SK-N-SH treated with all-trans-retinoic acid at 6 μM for 48 hours (cell line): ENCODE results near the gene RBL1.

ENCODE experiments used
- ARNTL ChIP-seq: fragments of 450-650 bp; formaldehyde crosslinking; IDR thresholded peaks from 2 replicates; pipeline ENCODE4 v1.5.0; 2020; ENCODE audit warnings: low read depth, mild to moderate bottlenecking, moderate library complexity, borderline replicate concordance
- BACH2 ChIP-seq: fragments of 250-450 bp; sonication (Bioruptor Pico); IDR thresholded peaks from 2 replicates; pipeline ENCODE4 v1.9.0; 2021; ENCODE audit warnings: mild to moderate bottlenecking, borderline replicate concordance
- CREB5 ChIP-seq: fragments of 250-450 bp; sonication (Bioruptor Pico); IDR thresholded peaks from 2 replicates; pipeline ENCODE4 v1.5.1; 2020; ENCODE audit warnings: low read depth, mild to moderate bottlenecking, moderate library complexity
- ISL1 ChIP-seq: fragments of 250-450 bp; sonication (Bioruptor Pico); IDR thresholded peaks from 2 replicates; pipeline ENCODE4 v2.1.2; 2022; ENCODE audit warnings: mild to moderate bottlenecking, moderate library complexity
- PATZ1 ChIP-seq: fragments of 250-450 bp; sonication (Bioruptor Pico); IDR thresholded peaks from 2 replicates; pipeline ENCODE4 v1.8.0; 2020; ENCODE audit warnings: mild to moderate bottlenecking, moderate library complexity, borderline replicate concordance
- PPARA ChIP-seq: fragments of 250-450 bp; sonication (Bioruptor Pico); IDR thresholded peaks from 2 replicates; pipeline ENCODE4 v1.5.0; 2020; ENCODE audit warnings: mild to moderate bottlenecking, borderline replicate concordance
- RARB ChIP-seq: fragments of 250-450 bp; sonication (Bioruptor Pico); IDR thresholded peaks from 2 replicates; pipeline ENCODE4 v1.8.0; 2021; ENCODE audit warnings: mild to moderate bottlenecking, moderate library complexity
- SNAI2 ChIP-seq: fragments of 250-450 bp; sonication (Bioruptor Pico); IDR thresholded peaks from 2 replicates; pipeline ENCODE4 v1.5.0; 2020; ENCODE audit warnings: mild to moderate bottlenecking, moderate library complexity
- TCF4 ChIP-seq: fragments of 250-450 bp; sonication (Bioruptor Pico); IDR thresholded peaks from 2 replicates; pipeline ENCODE4 v1.8.0; 2021; ENCODE audit warnings: mild to moderate bottlenecking, moderate library complexity, borderline replicate concordance
- TOX ChIP-seq: fragments of 250-450 bp; sonication (Bioruptor Pico); IDR thresholded peaks from 2 replicates; pipeline ENCODE4 v1.8.0; 2021; ENCODE audit warnings: mild to moderate bottlenecking, moderate library complexity, borderline replicate concordance
- ZFP30 ChIP-seq: fragments of 450-650 bp; formaldehyde crosslinking; IDR thresholded peaks from 2 replicates; pipeline ENCODE4 v1.5.0; 2022; ENCODE audit warnings: mild to moderate bottlenecking, moderate library complexity
- ZNF70 ChIP-seq: fragments of 450-650 bp; formaldehyde crosslinking; IDR thresholded peaks from 2 replicates; pipeline ENCODE4 v1.5.0; 2020; ENCODE audit warnings: mild to moderate bottlenecking, moderate library complexity
- ZNF8 ChIP-seq: fragments of 450-650 bp; formaldehyde crosslinking; IDR thresholded peaks from 2 replicates; pipeline ENCODE4 v1.5.0; 2020; ENCODE audit warnings: mild to moderate bottlenecking, moderate library complexity

GRCh38 chr20:37042986-37043972 lies 52.5 kb downstream of the RBL1 start:
- TF ChIP-seq CREB5 (CRISPR knock-in tag) (no peak), ZFP30 (no peak), TCF4 (CRISPR knock-in tag) (no peak), ISL1 (CRISPR knock-in tag) (no peak), PATZ1 (CRISPR knock-in tag) (no peak), SNAI2 (CRISPR knock-in tag) (no peak), ZNF70 (no peak), RARB (CRISPR knock-in tag) (no peak), TOX (CRISPR knock-in tag) (no peak), BACH2 (CRISPR knock-in tag) (no peak), ARNTL (CRISPR knock-in tag) (no peak), ZNF8 (CRISPR knock-in tag) (no peak), PPARA (CRISPR knock-in tag) (no peak)
